WTC11 (cell line): ENCODE results near the gene SLC25A21. TPM values are rescaled to one million over a fixed set of nuclear protein-coding genes. Genes with fewer than 3 reads are reported as not detected.

Experiments
- ATAC-seq: fragments of 200-7000 bp; cut with Tn5 transposase; 2 replicates; pipeline ENCODE4 v1.10.0; 2021; ENCODE audit warnings: mild to moderate bottlenecking, moderate library complexity
- CTCF ChIA-PET: fragments of 300-600 bp; sonication (Branson Sonifier 250); formaldehyde crosslinking; loops from one replicate; lab custom pipeline; 2021; ENCODE audit warnings: antibody characterized with exemption; lab: Charles Lee
- POLR2A ChIA-PET: fragments of 350-600 bp; sonication (Branson Sonifier 250); formaldehyde crosslinking; loops from one replicate; lab custom pipeline; 2021; ENCODE audit warnings: antibody characterized with exemption; lab: Charles Lee
- DNase-seq: peaks from one replicate; pipeline ENCODE4 v3.0.0; 2021; ENCODE audit warnings: low spot score
- H3K27ac Mint-ChIP-seq: 2 replicates; pipeline ENCODE4 v1.8.0; 2021; ENCODE audit warnings: mixed read lengths
- H3K27me3 Mint-ChIP-seq: 2 replicates; pipeline ENCODE4 v1.8.0; 2021; ENCODE audit warnings: low read depth, mild to moderate bottlenecking, moderate library complexity, mixed read lengths
- H3K36me3 Mint-ChIP-seq: 2 replicates; pipeline ENCODE4 v1.8.0; 2021; ENCODE audit warnings: mixed read lengths
- H3K4me1 Mint-ChIP-seq: 2 replicates; pipeline ENCODE4 v1.8.0; 2022; ENCODE audit warnings: mixed read lengths
- H3K4me3 Mint-ChIP-seq: 2 replicates; pipeline ENCODE4 v1.8.0; 2021; ENCODE audit warnings: mild to moderate bottlenecking, moderate library complexity, mixed read lengths
- H3K9me3 Mint-ChIP-seq: 2 replicates; pipeline ENCODE4 v1.8.0; 2021; ENCODE audit warnings: mixed read lengths
- ATF1 ChIP-seq: sonication (generic); formaldehyde crosslinking; IDR thresholded peaks from 2 replicates; pipeline ENCODE4 v1.8.1; 2023; ENCODE audit warnings: mild to moderate bottlenecking, moderate library complexity, missing genetic modification reagents
- ATF2 ChIP-seq: sonication (generic); formaldehyde crosslinking; IDR thresholded peaks from 2 replicates; pipeline ENCODE4 v1.8.1; 2022; ENCODE audit warnings: low read depth, missing genetic modification reagents, borderline replicate concordance
- E2F1 ChIP-seq: sonication (generic); formaldehyde crosslinking; IDR thresholded peaks from 2 replicates; pipeline ENCODE4 v1.8.0; 2022; ENCODE audit warnings: mild to moderate bottlenecking, missing genetic modification reagents
- ESRRA ChIP-seq: sonication (generic); formaldehyde crosslinking; IDR thresholded peaks from 2 replicates; pipeline ENCODE4 v1.8.1; 2022; ENCODE audit warnings: mild to moderate bottlenecking, missing genetic modification reagents, borderline replicate concordance
- FOXK1 ChIP-seq: sonication (generic); formaldehyde crosslinking; IDR thresholded peaks from 2 replicates; pipeline ENCODE4 v1.8.0; 2022; ENCODE audit warnings: mild to moderate bottlenecking, moderate library complexity, missing genetic modification reagents
- GRHL2 ChIP-seq: fragments of 250-450 bp; sonication (Bioruptor Pico); IDR thresholded peaks from 2 replicates; pipeline ENCODE4 v1.8.0; 2022; ENCODE audit warnings: mild to moderate bottlenecking, moderate library complexity; ENCODE audit not compliant: insufficient replicate concordance, severe bottlenecking
- RORB ChIP-seq: fragments of 250-450 bp; sonication (Bioruptor Pico); IDR thresholded peaks from 2 replicates; pipeline ENCODE4 v1.9.0; 2021; ENCODE audit warnings: mild to moderate bottlenecking
- SP1 ChIP-seq: sonication (generic); formaldehyde crosslinking; conservative IDR thresholded peaks from 2 replicates; pipeline ENCODE4 v1.8.1; 2022; ENCODE audit warnings: missing genetic modification reagents
- TEAD4 ChIP-seq: sonication (generic); formaldehyde crosslinking; IDR thresholded peaks from 2 replicates; pipeline ENCODE4 v1.8.0; 2022; ENCODE audit warnings: mild to moderate bottlenecking, missing genetic modification reagents
- USF1 ChIP-seq: sonication (generic); formaldehyde crosslinking; IDR thresholded peaks from 2 replicates; pipeline ENCODE4 v1.8.0; 2022; ENCODE audit warnings: mild to moderate bottlenecking, missing genetic modification reagents
- ZBTB21 ChIP-seq: sonication (generic); formaldehyde crosslinking; IDR thresholded peaks from 2 replicates; pipeline ENCODE4 v1.8.1; 2023; ENCODE audit warnings: mild to moderate bottlenecking, missing genetic modification reagents, borderline replicate concordance
- ZNF138 ChIP-seq: sonication (generic); formaldehyde crosslinking; conservative IDR thresholded peaks from 2 replicates; pipeline ENCODE4 v1.8.1; 2022; ENCODE audit warnings: mild to moderate bottlenecking, moderate library complexity, missing genetic modification reagents
- ZNF396 ChIP-seq: fragments of 250-450 bp; sonication (Bioruptor Pico); IDR thresholded peaks from 2 replicates; pipeline ENCODE4 v1.8.0; 2021; ENCODE audit warnings: mild to moderate bottlenecking, moderate library complexity, borderline replicate concordance
- ZNF416 ChIP-seq: fragments of 250-450 bp; sonication (Bioruptor Pico); IDR thresholded peaks from 2 replicates; pipeline ENCODE4 v1.9.0; 2021; ENCODE audit warnings: mild to moderate bottlenecking, inconsistent platforms
- ZNF425 ChIP-seq: fragments of 250-450 bp; sonication (Bioruptor Pico); conservative IDR thresholded peaks from 2 replicates; pipeline ENCODE4 v1.9.0; 2021; ENCODE audit warnings: mild to moderate bottlenecking
- ZNF512 ChIP-seq: sonication (generic); formaldehyde crosslinking; IDR thresholded peaks from 2 replicates; pipeline ENCODE4 v1.8.1; 2022; ENCODE audit warnings: missing genetic modification reagents, borderline replicate concordance
- total RNA-seq: library from RNA; stranded (reverse); gene quantifications from 3 replicates; pipeline ENCODE4 v1.2.3, GENCODE V29; 2021
- TF ChIP-seq, protein P1 (sequence below): sonication (generic); formaldehyde crosslinking; IDR thresholded peaks from 2 replicates; pipeline ENCODE4 v1.8.0; 2022; ENCODE audit warnings: mild to moderate bottlenecking, missing genetic modification reagents
- TF ChIP-seq, protein P2 (sequence below): sonication (generic); formaldehyde crosslinking; IDR thresholded peaks from 2 replicates; pipeline ENCODE4 v1.8.0; 2023; ENCODE audit warnings: missing genetic modification reagents, mild to moderate bottlenecking, borderline replicate concordance
- TF ChIP-seq, protein P3 (sequence below): sonication (generic); formaldehyde crosslinking; IDR thresholded peaks from 2 replicates; pipeline ENCODE4 v1.8.1; 2022; ENCODE audit warnings: low read depth, mild to moderate bottlenecking, moderate library complexity, missing genetic modification reagents, borderline replicate concordance

The SLC25A21 gene
- total RNA-seq, 1 experiment from 2014 or later, result 8.2 TPM

- ATAC-seq, result peak; percentile 55
- POLR2A ChIA-PET, result no interaction called here
- Mint-ChIP-seq H3K27me3 (peaks cover 100% of the 10 kb centered on the region), H3K4me3 (peak overlapping the region; percentile 72), H3K36me3 (no peaks in the 10 kb centered on the region), H3K27ac (no peak overlapping the region), H3K4me1 (peaks cover 8% of the 10 kb centered on the region), H3K9me3 (no peaks in the 10 kb centered on the region)
- CTCF ChIA-PET, result interaction anchor here (0.6 to 6.8 kb wide), 18 partner anchors 10 to 506 kb away, joined by 3 to 79 read pairs (median 8); no protein-coding TSS in a partner anchor
- DNase-seq, result peak; percentile 57
- TF ChIP-seq ZNF425 (CRISPR knock-in tag) (no peak), FOXK1 (0 out of 2 replicates have a peak, but pooled peaks have one; percentile 41)
- TF ChIP-seq, protein P1, sequence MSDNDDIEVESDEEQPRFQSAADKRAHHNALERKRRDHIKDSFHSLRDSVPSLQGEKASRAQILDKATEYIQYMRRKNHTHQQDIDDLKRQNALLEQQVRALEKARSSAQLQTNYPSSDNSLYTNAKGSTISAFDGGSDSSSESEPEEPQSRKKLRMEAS (CRISPR knock-in tag), result peak; percentile 67; the same call in 1 of the 2 replicates
- TF ChIP-seq, protein P2, sequence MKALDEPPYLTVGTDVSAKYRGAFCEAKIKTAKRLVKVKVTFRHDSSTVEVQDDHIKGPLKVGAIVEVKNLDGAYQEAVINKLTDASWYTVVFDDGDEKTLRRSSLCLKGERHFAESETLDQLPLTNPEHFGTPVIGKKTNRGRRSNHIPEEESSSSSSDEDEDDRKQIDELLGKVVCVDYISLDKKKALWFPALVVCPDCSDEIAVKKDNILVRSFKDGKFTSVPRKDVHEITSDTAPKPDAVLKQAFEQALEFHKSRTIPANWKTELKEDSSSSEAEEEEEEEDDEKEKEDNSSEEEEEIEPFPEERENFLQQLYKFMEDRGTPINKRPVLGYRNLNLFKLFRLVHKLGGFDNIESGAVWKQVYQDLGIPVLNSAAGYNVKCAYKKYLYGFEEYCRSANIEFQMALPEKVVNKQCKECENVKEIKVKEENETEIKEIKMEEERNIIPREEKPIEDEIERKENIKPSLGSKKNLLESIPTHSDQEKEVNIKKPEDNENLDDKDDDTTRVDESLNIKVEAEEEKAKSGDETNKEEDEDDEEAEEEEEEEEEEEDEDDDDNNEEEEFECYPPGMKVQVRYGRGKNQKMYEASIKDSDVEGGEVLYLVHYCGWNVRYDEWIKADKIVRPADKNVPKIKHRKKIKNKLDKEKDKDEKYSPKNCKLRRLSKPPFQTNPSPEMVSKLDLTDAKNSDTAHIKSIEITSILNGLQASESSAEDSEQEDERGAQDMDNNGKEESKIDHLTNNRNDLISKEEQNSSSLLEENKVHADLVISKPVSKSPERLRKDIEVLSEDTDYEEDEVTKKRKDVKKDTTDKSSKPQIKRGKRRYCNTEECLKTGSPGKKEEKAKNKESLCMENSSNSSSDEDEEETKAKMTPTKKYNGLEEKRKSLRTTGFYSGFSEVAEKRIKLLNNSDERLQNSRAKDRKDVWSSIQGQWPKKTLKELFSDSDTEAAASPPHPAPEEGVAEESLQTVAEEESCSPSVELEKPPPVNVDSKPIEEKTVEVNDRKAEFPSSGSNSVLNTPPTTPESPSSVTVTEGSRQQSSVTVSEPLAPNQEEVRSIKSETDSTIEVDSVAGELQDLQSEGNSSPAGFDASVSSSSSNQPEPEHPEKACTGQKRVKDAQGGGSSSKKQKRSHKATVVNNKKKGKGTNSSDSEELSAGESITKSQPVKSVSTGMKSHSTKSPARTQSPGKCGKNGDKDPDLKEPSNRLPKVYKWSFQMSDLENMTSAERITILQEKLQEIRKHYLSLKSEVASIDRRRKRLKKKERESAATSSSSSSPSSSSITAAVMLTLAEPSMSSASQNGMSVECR (CRISPR knock-in tag), result 0 out of 2 replicates have a peak, but pooled peaks have one; percentile 70
Measured at GRCh38 chr14:36646664-36647416, 525.6 kb downstream of the SLC25A21 start.

DNA sequence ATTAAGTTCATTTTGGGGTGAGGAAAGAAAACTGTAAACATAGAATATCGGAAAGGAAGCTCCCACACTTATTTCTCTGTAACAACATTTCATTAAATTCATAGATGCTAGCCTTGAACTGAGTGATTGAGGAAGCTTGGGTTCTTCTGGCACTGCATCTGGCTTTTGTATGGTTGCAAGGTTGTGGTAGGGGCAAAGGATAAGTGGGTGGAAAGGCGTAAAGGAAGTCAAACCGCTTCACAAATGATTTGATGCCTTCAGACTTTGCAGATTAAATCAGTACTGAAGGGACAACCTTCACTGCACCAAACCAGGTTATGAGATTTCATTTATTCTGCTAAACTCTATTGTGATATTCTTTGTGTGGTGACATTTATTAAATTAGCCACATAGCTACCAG, 538.8 kb downstream of the SLC25A21 start:
- ATAC-seq, result no peak
- CTCF ChIA-PET, result interaction anchor here (1.6 kb wide), 1 partner anchor 15 kb away, joined by 5 read pairs; no protein-coding TSS in a partner anchor

More for the DNA sequence above, 538.8 kb downstream of the SLC25A21 start:
- TF ChIP-seq SP1 (CRISPR knock-in tag) (no peak), ZNF512 (no peak), ZBTB21 (CRISPR knock-in tag) (no peak), RORB (CRISPR knock-in tag) (no peak), USF1 (CRISPR knock-in tag) (no peak), ESRRA (CRISPR knock-in tag) (no peak), E2F1 (no peak), TEAD4 (CRISPR knock-in tag) (no peak), ZNF416 (no peak), ZNF396 (CRISPR knock-in tag) (no peak), GRHL2 (CRISPR knock-in tag) (no peak), ATF1 (CRISPR knock-in tag) (no peak), ATF2 (CRISPR knock-in tag) (no peak), ZNF138 (CRISPR knock-in tag) (no peak)
- TF ChIP-seq, protein P3, sequence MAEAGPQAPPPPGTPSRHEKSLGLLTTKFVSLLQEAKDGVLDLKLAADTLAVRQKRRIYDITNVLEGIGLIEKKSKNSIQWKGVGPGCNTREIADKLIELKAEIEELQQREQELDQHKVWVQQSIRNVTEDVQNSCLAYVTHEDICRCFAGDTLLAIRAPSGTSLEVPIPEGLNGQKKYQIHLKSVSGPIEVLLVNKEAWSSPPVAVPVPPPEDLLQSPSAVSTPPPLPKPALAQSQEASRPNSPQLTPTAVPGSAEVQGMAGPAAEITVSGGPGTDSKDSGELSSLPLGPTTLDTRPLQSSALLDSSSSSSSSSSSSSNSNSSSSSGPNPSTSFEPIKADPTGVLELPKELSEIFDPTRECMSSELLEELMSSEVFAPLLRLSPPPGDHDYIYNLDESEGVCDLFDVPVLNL, result no peak
- POLR2A ChIA-PET, result no interaction called here
- H3K9me3 Mint-ChIP-seq, result peaks cover 6% of the 10 kb centered on the region
- H3K36me3 Mint-ChIP-seq, result no peaks in the 10 kb centered on the region
- peaks cover 39% of the 10 kb centered on the region for H3K27me3 Mint-ChIP-seq
- H3K4me1 Mint-ChIP-seq, result no peaks in the 10 kb centered on the region
- H3K27ac Mint-ChIP-seq, result no peak overlapping the region
- no peak for DNase-seq
- H3K4me3 Mint-ChIP-seq, result no peak overlapping the region
